ENCODE measurements around the gene BANF1.

GRCh38 chr11:66013762-66014100 is 11.4 kb downstream of the BANF1 start:
- TF ChIP-seq CTCF (IDR thresholded peaks at IDR 0.05; ENCODE audit: low read depth, low read length, poor library complexity, severe bottlenecking) (no peak), EZH2phosphoT487 (IDR thresholded peaks at IDR 0.05; ENCODE audit: borderline replicate concordance, low read length) (no peak)
